ENCODE data around the gene IGF2R. TPM values are rescaled to one million over a fixed set of nuclear protein-coding genes. Genes with fewer than 3 reads are reported as not detected.
"Not testable (repeated sequence)": the region's sequence is repeated elsewhere in the genome, so short reads cannot be mapped to it uniquely, and the experiment has no call there.

The IGF2R gene
- total RNA-seq, 2 experiments from 2014 or later: 57.4 to 59.8 TPM

DNA sequence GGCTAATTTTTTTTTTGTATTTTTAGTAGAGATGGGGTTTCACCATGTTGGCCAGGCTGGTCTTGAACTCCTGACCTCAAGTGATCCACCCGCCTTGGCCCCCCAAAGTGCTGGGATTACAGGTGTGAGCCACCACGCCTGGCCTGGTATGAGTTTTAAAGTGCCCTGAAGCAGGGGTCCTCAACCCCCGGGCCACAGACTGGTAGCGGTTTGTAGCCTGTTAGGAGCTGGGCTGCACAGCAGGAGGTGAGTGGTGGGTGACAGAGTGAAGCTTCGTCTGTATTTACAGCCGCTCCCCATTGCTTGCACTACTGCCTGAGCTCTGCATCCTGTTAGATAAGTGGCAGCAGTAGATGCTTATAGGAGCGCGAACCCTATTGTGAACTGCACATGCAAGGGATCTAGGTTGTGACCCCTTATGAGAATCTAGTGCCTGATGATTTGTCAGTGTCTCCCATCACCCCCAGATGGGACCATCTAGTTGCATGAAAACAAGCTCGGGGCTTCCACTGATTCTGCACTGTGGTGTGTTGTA lies 32.1 kb downstream of the IGF2R start:
- H3K36me3 Mint-ChIP-seq (ENCODE audit: low read depth): peaks cover 50% of the 10 kb centered on the region
- H3K9me3 Mint-ChIP-seq (ENCODE audit: insufficient read depth); ATAC-seq; POLR2A ChIA-PET; DNase-seq; H3K27ac Mint-ChIP-seq; H3K4me3 Mint-ChIP-seq; H3K27me3 Mint-ChIP-seq (ENCODE audit: low read depth): not testable (repeated sequence)
- CTCF ChIA-PET: interaction anchor here (1.0 kb wide), 1 partner anchor 14 kb away, joined by 4 read pairs; no protein-coding TSS in a partner anchor
- H3K4me1 Mint-ChIP-seq (ENCODE audit: low read depth): peaks cover 44% of the 10 kb centered on the region

DNA sequence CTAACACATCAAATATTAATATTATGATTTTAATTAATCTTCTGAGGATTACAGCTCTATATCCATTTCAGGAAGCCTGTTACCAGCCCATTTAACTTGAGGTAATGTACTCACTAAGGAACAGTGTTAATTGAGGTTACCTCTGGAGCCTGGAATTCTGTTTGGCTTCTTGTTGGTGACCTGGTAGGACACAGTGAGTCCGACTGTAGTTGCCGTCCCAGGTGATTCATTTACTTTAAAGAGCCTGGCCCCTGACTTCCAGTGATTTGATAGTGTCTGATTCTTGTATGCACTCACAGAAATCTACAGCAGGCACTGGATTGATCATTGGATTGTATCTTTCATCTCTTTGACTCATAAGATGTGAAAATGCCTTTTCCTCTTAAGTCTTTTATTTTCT lies 34.0 kb downstream of the IGF2R start:
- ChIA-PET CTCF (no interaction called here), POLR2A (no interaction called here)
- DNase-seq (no peak), ATAC-seq (no peak)
- Mint-ChIP-seq H3K4me1 (ENCODE audit: low read depth) (peaks cover 39% of the 10 kb centered on the region), H3K9me3 (ENCODE audit: insufficient read depth) (no peaks in the 10 kb centered on the region), H3K27ac (no peak overlapping the region), H3K4me3 (no peak overlapping the region), H3K36me3 (ENCODE audit: low read depth) (peaks cover 51% of the 10 kb centered on the region), H3K27me3 (ENCODE audit: low read depth) (no peaks in the 10 kb centered on the region)

DNA sequence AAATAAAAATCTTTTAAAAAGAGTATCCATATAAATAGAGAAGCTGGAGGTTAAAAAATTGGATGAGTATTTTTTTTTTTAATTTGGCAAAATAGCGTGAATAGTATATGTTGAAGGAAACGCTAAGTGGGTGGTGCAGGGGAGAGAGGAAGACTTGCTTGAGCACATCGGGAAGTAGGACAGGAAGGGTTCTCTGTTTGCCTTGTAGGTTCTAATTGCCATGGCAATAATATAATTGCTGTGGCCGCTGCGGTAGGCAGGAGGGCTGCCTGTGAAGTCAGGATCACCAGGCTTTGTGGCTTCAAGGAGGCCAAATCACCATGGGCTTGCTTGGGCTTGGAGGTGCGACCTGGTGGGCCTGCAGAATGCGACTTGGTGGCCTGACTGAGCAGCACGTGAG lies 35.1 kb downstream of the IGF2R start:
- ChIA-PET POLR2A (no interaction called here), CTCF (interaction anchor here (0.6 kb wide), 1 partner anchor 206 kb away, joined by 3 read pairs; no protein-coding TSS in a partner anchor)
- peaks cover 50% of the 10 kb centered on the region for H3K36me3 Mint-ChIP-seq (ENCODE audit: low read depth)
- no peak overlapping the region for H3K4me3 Mint-ChIP-seq
- H3K27me3 Mint-ChIP-seq (ENCODE audit: low read depth): no peaks in the 10 kb centered on the region
- peaks cover 39% of the 10 kb centered on the region for H3K4me1 Mint-ChIP-seq (ENCODE audit: low read depth)
- no peak for DNase-seq
- no peak overlapping the region for H3K27ac Mint-ChIP-seq
- H3K9me3 Mint-ChIP-seq (ENCODE audit: insufficient read depth): no peaks in the 10 kb centered on the region
- no peak for ATAC-seq

DNA sequence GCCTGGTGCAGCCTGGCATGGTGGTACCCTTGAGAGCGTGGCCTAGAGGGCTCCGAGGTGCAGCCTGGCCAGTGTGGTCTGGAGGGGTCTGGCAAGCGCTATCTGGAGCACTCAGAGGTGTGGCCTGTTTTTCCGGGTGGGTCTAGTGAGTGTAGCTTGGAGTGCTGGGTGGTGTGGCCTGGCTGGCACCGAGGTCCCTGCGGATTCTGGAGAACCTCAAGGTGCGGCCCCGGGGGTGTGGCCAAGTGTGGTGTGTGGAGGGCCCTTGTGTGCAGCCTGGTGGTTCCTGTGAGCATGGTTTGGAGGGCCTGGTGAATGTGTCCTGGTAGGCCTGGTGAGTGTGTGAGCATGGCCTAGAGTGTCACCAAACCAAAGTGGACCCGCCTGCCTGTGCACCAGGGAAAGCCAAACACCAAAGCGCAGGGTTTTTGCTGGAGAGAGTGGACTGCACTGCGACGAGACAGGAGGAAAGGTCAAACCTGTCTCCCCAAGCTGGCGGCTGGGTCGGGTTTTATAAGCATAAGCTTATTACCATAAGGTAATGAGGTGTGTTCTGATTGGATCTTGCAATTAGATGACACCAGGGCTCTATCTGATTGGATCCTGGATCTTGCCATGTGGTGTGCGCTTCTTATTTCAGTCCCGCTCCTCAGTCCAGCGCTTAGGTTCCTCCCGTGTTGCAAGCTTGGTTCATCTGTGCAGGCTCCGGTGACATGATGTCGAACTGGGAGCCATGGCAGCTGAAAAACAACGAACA lies 35.7 kb downstream of the IGF2R start:
- H3K36me3 Mint-ChIP-seq (ENCODE audit: low read depth): peaks cover 49% of the 10 kb centered on the region
- no peaks in the 10 kb centered on the region for H3K27me3 Mint-ChIP-seq (ENCODE audit: low read depth)
- POLR2A ChIA-PET: interaction anchor here (1.1 kb wide), 1 partner anchor 34 kb away, joined by 5 read pairs; no protein-coding TSS in a partner anchor
- no peak overlapping the region for H3K27ac Mint-ChIP-seq
- peaks cover 34% of the 10 kb centered on the region for H3K4me1 Mint-ChIP-seq (ENCODE audit: low read depth)
- CTCF ChIA-PET: interaction anchor here (1.1 kb wide), 1 partner anchor 11 kb away, joined by 3 read pairs; no protein-coding TSS in a partner anchor
- no peak for DNase-seq
- no peaks in the 10 kb centered on the region for H3K9me3 Mint-ChIP-seq (ENCODE audit: insufficient read depth)
- H3K4me3 Mint-ChIP-seq: no peak overlapping the region
- ATAC-seq: no peak

DNA sequence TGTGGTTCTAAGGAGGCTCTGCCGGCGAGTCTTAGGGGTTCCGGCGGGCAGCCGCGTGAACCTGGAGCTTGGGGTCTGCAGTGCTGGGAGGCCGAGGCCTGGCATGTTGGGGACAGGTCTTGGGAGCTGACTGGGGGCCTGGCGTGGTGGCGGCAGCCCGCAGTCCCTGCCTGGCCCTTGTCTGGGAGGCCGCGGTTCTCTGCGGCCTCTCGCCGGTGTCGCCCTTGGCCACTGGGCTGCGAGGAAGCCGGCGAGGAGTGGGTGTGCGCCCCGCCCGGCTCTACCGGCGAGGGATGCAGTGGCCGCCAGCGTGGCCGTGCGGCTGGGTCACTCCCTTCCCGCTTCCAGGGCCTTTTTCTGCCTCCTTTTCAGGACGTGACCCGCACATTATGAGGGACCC lies 36.3 kb downstream of the IGF2R start:
- Mint-ChIP-seq H3K27ac (no peak overlapping the region), H3K36me3 (ENCODE audit: low read depth) (peaks cover 43% of the 10 kb centered on the region), H3K4me1 (ENCODE audit: low read depth) (peaks cover 28% of the 10 kb centered on the region), H3K9me3 (ENCODE audit: insufficient read depth) (no peaks in the 10 kb centered on the region), H3K4me3 (no peak overlapping the region), H3K27me3 (ENCODE audit: low read depth) (no peaks in the 10 kb centered on the region)
- ATAC-seq (no peak), DNase-seq (no peak)
- POLR2A ChIA-PET: interaction anchor here (1.1 kb wide), 1 partner anchor 35 kb away, joined by 5 read pairs; no protein-coding TSS in a partner anchor
- CTCF ChIA-PET: interaction anchor here (1.1 kb wide), 1 partner anchor 11 kb away, joined by 3 read pairs; no protein-coding TSS in a partner anchor

DNA sequence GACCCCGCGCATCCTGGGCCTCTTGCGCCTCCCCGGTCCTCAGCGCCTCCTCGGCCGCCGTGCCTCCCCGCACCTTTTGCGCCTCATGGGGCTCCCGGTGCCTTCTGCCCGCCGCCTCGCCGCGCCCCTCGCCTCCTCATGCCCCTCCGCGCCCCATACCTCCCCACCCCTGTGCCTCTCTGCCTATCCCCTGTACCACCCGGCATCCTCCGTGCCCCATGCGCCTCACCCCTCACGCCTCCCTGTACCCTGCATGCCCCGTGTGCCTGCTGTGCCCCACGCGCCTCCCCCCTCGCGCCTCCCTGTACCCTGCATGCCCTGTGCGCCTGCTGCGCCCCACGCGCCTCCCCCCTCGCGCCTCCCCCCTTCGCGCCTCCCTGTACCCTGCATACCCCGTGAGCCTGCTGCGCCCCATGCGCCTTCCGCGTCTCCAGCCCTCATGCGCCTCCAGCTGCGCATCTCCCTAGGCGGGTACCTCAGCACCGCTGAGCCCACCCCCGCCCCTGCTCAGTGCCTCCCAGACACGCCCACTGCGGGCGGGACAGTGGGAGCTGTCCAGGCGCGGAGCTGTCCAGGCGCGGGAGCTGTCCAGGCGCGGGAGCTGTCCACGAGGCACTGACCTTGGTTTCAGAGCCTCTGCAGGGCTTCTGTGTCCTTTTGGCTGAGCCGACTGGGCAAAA lies 37.1 kb downstream of the IGF2R start:
- no peak overlapping the region for H3K4me3 Mint-ChIP-seq
- ChIA-PET POLR2A (interaction anchor here (1.2 kb wide), 1 partner anchor 9 kb away, joined by 3 read pairs; no protein-coding TSS in a partner anchor), CTCF (no interaction called here)
- H3K9me3 Mint-ChIP-seq (ENCODE audit: insufficient read depth): no peaks in the 10 kb centered on the region
- no peak overlapping the region for H3K27ac Mint-ChIP-seq
- peaks cover 44% of the 10 kb centered on the region for H3K36me3 Mint-ChIP-seq (ENCODE audit: low read depth)
- H3K27me3 Mint-ChIP-seq (ENCODE audit: low read depth): no peaks in the 10 kb centered on the region
- ATAC-seq (no peak), DNase-seq (no peak)
- peaks cover 25% of the 10 kb centered on the region for H3K4me1 Mint-ChIP-seq (ENCODE audit: low read depth)

DNA sequence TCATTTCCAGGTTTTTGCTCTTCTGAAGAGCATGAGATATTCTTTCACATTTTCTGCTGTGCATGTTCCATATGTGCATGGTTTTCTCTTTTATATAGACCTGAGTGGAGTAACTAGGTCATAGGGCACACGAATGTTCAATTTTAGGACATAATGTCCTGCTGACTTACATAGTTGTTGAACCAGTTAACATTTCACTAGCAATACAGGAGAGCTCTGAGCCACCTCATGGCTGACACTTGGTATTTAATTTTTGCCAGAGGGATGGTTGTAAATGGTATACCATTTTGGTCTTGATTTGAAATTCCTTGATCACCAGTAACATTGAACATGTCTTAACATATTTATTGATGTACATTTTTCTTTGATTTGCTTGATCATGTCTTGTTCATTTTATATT lies 38.3 kb downstream of the IGF2R start:
- H3K27me3 Mint-ChIP-seq (ENCODE audit: low read depth): no peaks in the 10 kb centered on the region
- H3K4me1 Mint-ChIP-seq (ENCODE audit: low read depth): peaks cover 25% of the 10 kb centered on the region
- no peak overlapping the region for H3K4me3 Mint-ChIP-seq
- POLR2A ChIA-PET: interaction anchor here (1.2 kb wide), 1 partner anchor 8 kb away, joined by 3 read pairs; no protein-coding TSS in a partner anchor
- peaks cover 55% of the 10 kb centered on the region for H3K36me3 Mint-ChIP-seq (ENCODE audit: low read depth)
- no peaks in the 10 kb centered on the region for H3K9me3 Mint-ChIP-seq (ENCODE audit: insufficient read depth)
- CTCF ChIA-PET: interaction anchor here (0.6 kb wide), 1 partner anchor 82 kb away, joined by 3 read pairs; no protein-coding TSS in a partner anchor
- no peak overlapping the region for H3K27ac Mint-ChIP-seq
- ATAC-seq (no peak), DNase-seq (no peak)

DNA sequence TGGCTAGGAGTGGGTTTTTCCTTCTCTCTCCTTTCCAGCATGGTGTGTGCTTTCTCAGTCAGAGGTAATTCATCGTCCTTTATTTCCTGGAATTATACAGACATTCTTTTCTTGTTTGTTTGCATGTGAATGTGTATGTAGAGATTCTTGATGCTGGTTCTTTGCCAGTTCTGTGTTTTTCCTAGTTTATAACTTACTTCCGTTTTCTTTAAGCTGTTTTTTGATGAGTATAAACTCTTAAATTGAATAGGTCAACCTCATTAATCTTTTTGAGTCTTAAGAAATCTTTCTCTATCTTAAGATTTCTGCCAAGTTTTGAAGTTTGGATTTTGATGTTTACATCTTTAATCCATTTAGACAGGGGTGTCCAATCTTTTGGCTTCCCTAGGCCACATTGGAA lies 38.7 kb downstream of the IGF2R start:
- Mint-ChIP-seq H3K27ac (no peak overlapping the region), H3K27me3 (ENCODE audit: low read depth) (no peaks in the 10 kb centered on the region), H3K9me3 (ENCODE audit: insufficient read depth) (no peaks in the 10 kb centered on the region), H3K36me3 (ENCODE audit: low read depth) (peaks cover 56% of the 10 kb centered on the region), H3K4me3 (no peak overlapping the region), H3K4me1 (ENCODE audit: low read depth) (peaks cover 23% of the 10 kb centered on the region)
- no peak for ATAC-seq
- DNase-seq: no peak
- ChIA-PET POLR2A (no interaction called here), CTCF (interaction anchor here (0.6 kb wide), 1 partner anchor 81 kb away, joined by 3 read pairs; no protein-coding TSS in a partner anchor)

DNA sequence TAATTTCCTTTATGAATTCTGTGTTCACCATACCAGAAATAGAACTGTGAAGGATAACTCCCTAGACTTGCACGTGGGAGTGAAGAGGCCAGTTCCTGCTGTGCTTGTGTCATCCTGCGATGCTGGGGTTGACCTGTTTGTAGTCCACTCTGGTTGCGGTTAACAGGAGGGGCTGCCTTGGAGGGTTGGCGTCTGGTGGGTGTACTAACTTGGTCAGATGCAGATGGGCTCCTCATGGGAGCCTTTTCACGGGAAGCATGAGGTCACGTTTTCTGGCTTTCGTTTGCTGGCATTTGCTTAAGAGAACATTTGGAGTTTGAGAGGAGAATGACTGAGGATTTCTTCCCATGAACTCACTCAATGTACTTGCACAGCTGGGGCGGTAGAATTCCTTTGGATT lies 41.2 kb downstream of the IGF2R start:
- H3K4me3 Mint-ChIP-seq: no peak overlapping the region
- ATAC-seq (no peak), DNase-seq (no peak)
- H3K4me1 Mint-ChIP-seq (ENCODE audit: low read depth): peaks cover 43% of the 10 kb centered on the region
- H3K27ac Mint-ChIP-seq: no peak overlapping the region
- H3K27me3 Mint-ChIP-seq (ENCODE audit: low read depth): no peaks in the 10 kb centered on the region
- H3K9me3 Mint-ChIP-seq (ENCODE audit: insufficient read depth): no peaks in the 10 kb centered on the region
- ChIA-PET CTCF (no interaction called here), POLR2A (no interaction called here)
- peaks cover 59% of the 10 kb centered on the region for H3K36me3 Mint-ChIP-seq (ENCODE audit: low read depth)

DNA sequence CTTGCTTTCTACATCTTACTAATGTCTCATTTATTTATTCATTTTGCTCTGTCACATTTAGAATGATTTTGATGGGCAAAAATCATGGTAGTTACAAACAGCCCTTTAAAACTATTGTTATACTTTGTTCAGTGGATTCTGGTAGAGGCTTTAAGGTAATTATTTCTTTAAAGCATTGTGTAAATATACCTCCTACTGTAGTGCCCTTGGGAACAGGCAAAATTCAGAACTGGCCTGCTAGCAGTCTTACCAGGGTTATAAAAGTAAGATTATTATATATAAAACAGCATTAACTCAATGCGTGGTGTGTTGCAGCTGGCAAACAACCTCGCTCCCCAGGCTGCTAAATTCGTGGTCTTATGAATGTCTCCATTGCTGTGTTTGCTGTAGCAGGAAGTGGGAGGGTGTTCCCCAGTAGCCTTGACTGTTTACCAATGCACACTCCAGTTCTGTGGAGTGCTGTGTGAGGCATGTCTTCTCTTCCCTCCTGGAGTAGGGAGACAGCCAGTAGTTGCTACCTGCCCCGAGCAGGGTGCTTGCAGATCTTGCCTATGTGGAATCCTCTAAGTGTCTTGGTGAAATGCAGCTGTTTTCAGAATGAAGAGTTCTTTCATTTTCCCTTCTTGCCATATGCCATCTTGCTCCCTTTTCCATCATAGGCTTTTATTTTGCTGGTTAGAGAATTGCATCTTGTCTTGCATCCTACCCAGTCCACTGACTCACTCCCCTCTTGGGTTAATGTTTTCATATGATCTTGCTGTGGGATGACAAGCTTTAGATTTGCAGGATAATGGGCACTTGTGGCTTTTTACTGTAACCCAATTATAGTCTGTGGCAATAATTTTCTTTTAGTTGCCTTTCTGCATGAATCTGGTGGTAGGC lies 45.3 kb downstream of the IGF2R start:
- peak; percentile 54 for DNase-seq
- no peaks in the 10 kb centered on the region for H3K27me3 Mint-ChIP-seq (ENCODE audit: low read depth)
- H3K36me3 Mint-ChIP-seq (ENCODE audit: low read depth): peaks cover 74% of the 10 kb centered on the region
- peak; percentile 40 for ATAC-seq
- H3K4me1 Mint-ChIP-seq (ENCODE audit: low read depth): peaks cover 59% of the 10 kb centered on the region
- peak overlapping the region; percentile 95 for H3K27ac Mint-ChIP-seq
- POLR2A ChIA-PET: interaction anchor here (0.6 to 3.3 kb wide), 9 partner anchors 8 to 288 kb away, joined by 3 to 16 read pairs (median 4); partner anchors contain the start of gene IGF2R
- H3K4me3 Mint-ChIP-seq: peak overlapping the region; percentile 65
- CTCF ChIA-PET: interaction anchor here (0.7 to 2.3 kb wide), 5 partner anchors 11 to 41 kb away, joined by 3 to 7 read pairs (median 4); no protein-coding TSS in a partner anchor
- H3K9me3 Mint-ChIP-seq (ENCODE audit: insufficient read depth): no peaks in the 10 kb centered on the region

DNA sequence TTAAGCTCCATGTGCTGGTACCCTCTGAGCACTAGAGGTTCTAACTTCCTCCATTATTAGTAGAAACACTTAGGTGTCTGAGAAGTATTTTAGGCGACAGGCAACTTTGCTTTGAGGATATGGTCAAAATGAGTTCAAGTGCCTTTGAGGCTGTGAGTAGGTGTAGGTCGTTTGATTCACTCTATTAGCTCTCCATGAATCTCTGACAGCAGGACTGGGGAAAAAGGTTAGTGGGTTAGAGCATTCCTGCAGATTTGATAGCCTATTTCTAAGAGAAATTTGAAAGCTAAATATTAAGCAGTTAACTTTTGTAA lies 45.9 kb downstream of the IGF2R start:
- Mint-ChIP-seq H3K9me3 (ENCODE audit: insufficient read depth) (no peaks in the 10 kb centered on the region), H3K4me1 (ENCODE audit: low read depth) (peaks cover 59% of the 10 kb centered on the region), H3K27me3 (ENCODE audit: low read depth) (no peaks in the 10 kb centered on the region), H3K36me3 (ENCODE audit: low read depth) (peaks cover 76% of the 10 kb centered on the region), H3K27ac (peak overlapping the region; percentile 95), H3K4me3 (peak overlapping the region; percentile 65)
- ATAC-seq: no peak
- no peak for DNase-seq
- ChIA-PET POLR2A (interaction anchor here (0.6 to 3.3 kb wide), 9 partner anchors 8 to 288 kb away, joined by 3 to 16 read pairs (median 4); partner anchors contain the start of gene IGF2R), CTCF (interaction anchor here (0.7 to 2.3 kb wide), 5 partner anchors 10 to 41 kb away, joined by 3 to 7 read pairs (median 4); no protein-coding TSS in a partner anchor)
